Measurements from ENCODE around the gene RNASE8.

RNASE8 gene

GRCh38 chr14:21053184-21054122 is 4.2 kb upstream of the RNASE8 start:
- H3K4me3 ChIP-seq (ENCODE audit: low read length in 2 of 2) = no peak overlapping the region
- H3K36me3 ChIP-seq (ENCODE audit: control insufficient read depth in 2 of 2, insufficient read depth in 2 of 2, low read length in 2 of 2) = no peaks in the 10 kb centered on the region
- peak overlapping the region; percentile 72 to 83 for H3K27ac ChIP-seq (ENCODE audit: low read depth in 2 of 2, low read length in 2 of 2)
- peaks cover 17 to 30% of the 10 kb centered on the region in 2 donors for H3K4me1 ChIP-seq (ENCODE audit: control insufficient read depth in 2 of 2, insufficient read depth in 2 of 2, low read length in 2 of 2)
- H3K9me3 ChIP-seq (ENCODE audit: control insufficient read depth in 2 of 2, low read length in 2 of 2) = no peaks in the 10 kb centered on the region
- no peaks in the 10 kb centered on the region for H3K27me3 ChIP-seq (ENCODE audit: control insufficient read depth in 2 of 2, insufficient read depth in 2 of 2, low read length in 2 of 2)
- no peak overlapping the region for H3K9ac ChIP-seq (ENCODE audit: low read depth in 1 of 2, low read length in 2 of 2)

- Histone ChIP-seq H3K4me1 (ENCODE audit: control insufficient read depth in 2 of 2, insufficient read depth in 2 of 2, low read length in 2 of 2) (peaks cover 20 to 30% of the 10 kb centered on the region in 2 donors), H3K9ac (ENCODE audit: low read depth in 1 of 2, low read length in 2 of 2) (peak overlapping the region in 1 of 2 donors; percentile 15), H3K27ac (ENCODE audit: low read depth in 2 of 2, low read length in 2 of 2) (peak overlapping the region; percentile 83 to 84), H3K36me3 (ENCODE audit: control insufficient read depth in 2 of 2, insufficient read depth in 2 of 2, low read length in 2 of 2) (no peaks in the 10 kb centered on the region), H3K9me3 (ENCODE audit: control insufficient read depth in 2 of 2, low read length in 2 of 2) (no peaks in the 10 kb centered on the region), H3K4me3 (ENCODE audit: low read length in 2 of 2) (no peak overlapping the region), H3K27me3 (ENCODE audit: control insufficient read depth in 2 of 2, insufficient read depth in 2 of 2, low read length in 2 of 2) (no peaks in the 10 kb centered on the region)
Measured at GRCh38 chr14:21054123-21054767, 3.4 kb upstream of the RNASE8 start.

- Histone ChIP-seq H3K27ac (ENCODE audit: low read depth in 2 of 2, low read length in 2 of 2) (peak overlapping the region; percentile 83 to 84), H3K27me3 (ENCODE audit: control insufficient read depth in 2 of 2, insufficient read depth in 2 of 2, low read length in 2 of 2) (no peaks in the 10 kb centered on the region), H3K4me3 (ENCODE audit: low read length in 2 of 2) (no peak overlapping the region), H3K9ac (ENCODE audit: low read depth in 1 of 2, low read length in 2 of 2) (peak overlapping the region in 1 of 2 donors; percentile 15), H3K36me3 (ENCODE audit: control insufficient read depth in 2 of 2, insufficient read depth in 2 of 2, low read length in 2 of 2) (no peaks in the 10 kb centered on the region), H3K9me3 (ENCODE audit: control insufficient read depth in 2 of 2, low read length in 2 of 2) (no peaks in the 10 kb centered on the region), H3K4me1 (ENCODE audit: control insufficient read depth in 2 of 2, insufficient read depth in 2 of 2, low read length in 2 of 2) (peaks cover 20 to 30% of the 10 kb centered on the region in 2 donors)
Measured at GRCh38 chr14:21054768-21055145, 2.9 kb upstream of the RNASE8 start.

- Histone ChIP-seq H3K4me1 (ENCODE audit: control insufficient read depth in 2 of 2, insufficient read depth in 2 of 2, low read length in 2 of 2) (peaks cover 20 to 30% of the 10 kb centered on the region in 2 donors), H3K27me3 (ENCODE audit: control insufficient read depth in 2 of 2, insufficient read depth in 2 of 2, low read length in 2 of 2) (no peaks in the 10 kb centered on the region), H3K9me3 (ENCODE audit: control insufficient read depth in 2 of 2, low read length in 2 of 2) (no peaks in the 10 kb centered on the region), H3K9ac (ENCODE audit: low read depth in 1 of 2, low read length in 2 of 2) (no peak overlapping the region), H3K36me3 (ENCODE audit: control insufficient read depth in 2 of 2, insufficient read depth in 2 of 2, low read length in 2 of 2) (no peaks in the 10 kb centered on the region), H3K27ac (ENCODE audit: low read depth in 2 of 2, low read length in 2 of 2) (peak overlapping the region; percentile 84 to 88), H3K4me3 (ENCODE audit: low read length in 2 of 2) (peak overlapping the region in 1 of 2 donors; percentile 26)
Measured at GRCh38 chr14:21055432-21056117, 2.0 kb upstream of the RNASE8 start.

- Histone ChIP-seq H3K27me3 (ENCODE audit: control insufficient read depth in 2 of 2, insufficient read depth in 2 of 2, low read length in 2 of 2) (no peaks in the 10 kb centered on the region), H3K9ac (ENCODE audit: low read depth in 1 of 2, low read length in 2 of 2) (no peak overlapping the region), H3K9me3 (ENCODE audit: control insufficient read depth in 2 of 2, low read length in 2 of 2) (no peaks in the 10 kb centered on the region), H3K4me3 (ENCODE audit: low read length in 2 of 2) (no peak overlapping the region), H3K4me1 (ENCODE audit: control insufficient read depth in 2 of 2, insufficient read depth in 2 of 2, low read length in 2 of 2) (peaks cover 20 to 30% of the 10 kb centered on the region in 2 donors), H3K36me3 (ENCODE audit: control insufficient read depth in 2 of 2, insufficient read depth in 2 of 2, low read length in 2 of 2) (no peaks in the 10 kb centered on the region), H3K27ac (ENCODE audit: low read depth in 2 of 2, low read length in 2 of 2) (peak overlapping the region; percentile 75 to 88)
Measured at GRCh38 chr14:21056520-21057163, 980 bp upstream of the RNASE8 start.

GRCh38 chr14:21058903-21059302 is 1.3 kb downstream of the RNASE8 start:
- no peak overlapping the region for H3K9ac ChIP-seq (ENCODE audit: low read depth in 1 of 2, low read length in 2 of 2)
- no peaks in the 10 kb centered on the region for H3K36me3 ChIP-seq (ENCODE audit: control insufficient read depth in 2 of 2, insufficient read depth in 2 of 2, low read length in 2 of 2)
- H3K9me3 ChIP-seq (ENCODE audit: control insufficient read depth in 2 of 2, low read length in 2 of 2) = no peaks in the 10 kb centered on the region
- no peaks in the 10 kb centered on the region for H3K27me3 ChIP-seq (ENCODE audit: control insufficient read depth in 2 of 2, insufficient read depth in 2 of 2, low read length in 2 of 2)
- H3K4me3 ChIP-seq (ENCODE audit: low read length in 2 of 2) = no peak overlapping the region
- H3K27ac ChIP-seq (ENCODE audit: low read depth in 2 of 2, low read length in 2 of 2) = peak overlapping the region in 1 of 2 donors; percentile 5
- H3K4me1 ChIP-seq (ENCODE audit: control insufficient read depth in 2 of 2, insufficient read depth in 2 of 2, low read length in 2 of 2) = peaks cover 18 to 27% of the 10 kb centered on the region in 2 donors

- Histone ChIP-seq H3K9ac (ENCODE audit: low read depth in 1 of 2, low read length in 2 of 2) (peak overlapping the region; percentile 27 to 41), H3K27me3 (ENCODE audit: control insufficient read depth in 2 of 2, insufficient read depth in 2 of 2, low read length in 2 of 2) (no peaks in the 10 kb centered on the region), H3K36me3 (ENCODE audit: control insufficient read depth in 2 of 2, insufficient read depth in 2 of 2, low read length in 2 of 2) (no peaks in the 10 kb centered on the region), H3K27ac (ENCODE audit: low read depth in 2 of 2, low read length in 2 of 2) (peak overlapping the region; percentile 59 to 81), H3K4me3 (ENCODE audit: low read length in 2 of 2) (peak overlapping the region; percentile 14 to 58), H3K4me1 (ENCODE audit: control insufficient read depth in 2 of 2, insufficient read depth in 2 of 2, low read length in 2 of 2) (peaks cover 16% of the 10 kb centered on the region in 2 donors), H3K9me3 (ENCODE audit: control insufficient read depth in 2 of 2, low read length in 2 of 2) (no peaks in the 10 kb centered on the region)
Measured at GRCh38 chr14:21059842-21060613, 2.4 kb downstream of the RNASE8 start.

GRCh38 chr14:21060614-21061346 is 3.2 kb downstream of the RNASE8 start:
- Histone ChIP-seq H3K9ac (ENCODE audit: low read depth in 1 of 2, low read length in 2 of 2) (peak overlapping the region in 1 of 2 donors; percentile 27), H3K27me3 (ENCODE audit: control insufficient read depth in 2 of 2, insufficient read depth in 2 of 2, low read length in 2 of 2) (no peaks in the 10 kb centered on the region), H3K4me3 (ENCODE audit: low read length in 2 of 2) (peak overlapping the region in 1 of 2 donors; percentile 58), H3K4me1 (ENCODE audit: control insufficient read depth in 2 of 2, insufficient read depth in 2 of 2, low read length in 2 of 2) (peaks cover 10 to 16% of the 10 kb centered on the region in 2 donors), H3K9me3 (ENCODE audit: control insufficient read depth in 2 of 2, low read length in 2 of 2) (no peaks in the 10 kb centered on the region), H3K36me3 (ENCODE audit: control insufficient read depth in 2 of 2, insufficient read depth in 2 of 2, low read length in 2 of 2) (no peaks in the 10 kb centered on the region), H3K27ac (ENCODE audit: low read depth in 2 of 2, low read length in 2 of 2) (peak overlapping the region; percentile 59 to 81)

- Histone ChIP-seq H3K27ac (ENCODE audit: low read depth in 2 of 2, low read length in 2 of 2) (peak overlapping the region; percentile 59 to 81), H3K36me3 (ENCODE audit: control insufficient read depth in 2 of 2, insufficient read depth in 2 of 2, low read length in 2 of 2) (no peaks in the 10 kb centered on the region), H3K9me3 (ENCODE audit: control insufficient read depth in 2 of 2, low read length in 2 of 2) (no peaks in the 10 kb centered on the region), H3K4me3 (ENCODE audit: low read length in 2 of 2) (peak overlapping the region in 1 of 2 donors; percentile 32), H3K9ac (ENCODE audit: low read depth in 1 of 2, low read length in 2 of 2) (no peak overlapping the region), H3K4me1 (ENCODE audit: control insufficient read depth in 2 of 2, insufficient read depth in 2 of 2, low read length in 2 of 2) (peaks cover 7 to 13% of the 10 kb centered on the region in 2 donors), H3K27me3 (ENCODE audit: control insufficient read depth in 2 of 2, insufficient read depth in 2 of 2, low read length in 2 of 2) (no peaks in the 10 kb centered on the region)
Measured at GRCh38 chr14:21061347-21061668, 3.7 kb downstream of the RNASE8 start.

All from mucosa of rectum (tissue), 2 donors.